DMS53 treated with DMSO at 0.1 percent for 48 hours (cell line): Measurements from ENCODE around the gene SPOCD1.

Experiments used
- DNase-seq: peaks from one replicate; lab custom pipeline; 2025; ENCODE audit not compliant: unreplicated experiment; lab: John Stamatoyannopoulos, UW

Gene SPOCD1

DNA sequence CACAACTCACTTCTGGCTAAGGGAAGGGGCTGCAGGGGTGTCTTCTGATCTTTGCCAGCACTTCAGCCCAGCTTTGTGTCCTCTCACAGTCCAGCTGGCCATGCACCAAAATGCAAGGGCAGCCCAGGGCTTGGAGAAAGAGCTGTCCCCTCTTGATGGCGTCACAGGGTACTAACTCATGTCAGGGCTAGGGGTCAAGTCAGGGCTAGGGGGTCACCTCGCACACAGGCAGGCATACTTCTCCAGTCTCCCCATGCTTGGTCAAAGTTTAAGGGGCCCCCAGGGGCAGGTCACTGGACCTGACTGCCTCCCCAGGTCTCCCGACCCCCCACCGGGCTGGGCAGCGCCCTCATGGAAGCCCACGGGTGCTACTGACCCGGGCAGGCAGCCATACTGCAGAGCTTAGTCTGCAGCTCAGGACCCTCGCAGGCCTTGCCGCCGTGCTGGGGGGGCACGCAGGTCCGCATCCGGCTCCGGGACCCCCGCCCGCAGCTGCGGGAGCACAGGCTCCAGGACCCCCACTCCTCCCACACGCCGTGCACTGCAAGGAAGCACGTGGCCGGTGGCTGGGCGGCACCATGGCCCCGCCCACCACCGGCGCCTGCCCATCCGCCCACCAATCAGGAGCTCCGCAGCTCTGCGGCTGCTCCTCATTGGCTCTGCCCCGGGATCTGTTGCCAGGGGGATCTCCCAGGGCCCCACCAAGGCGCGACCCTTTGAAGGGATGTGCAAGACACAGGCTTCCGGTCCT, 73.2 kb downstream of the SPOCD1 start:
- DNase-seq: no peak
